HFFc6 (cell line): ENCODE results near the gene PALMD. TPM values are rescaled to one million over a fixed set of nuclear protein-coding genes. Genes with fewer than 3 reads are reported as not detected.

Experiments
- DNase-seq: peaks from one replicate; pipeline ENCODE4 v3.0.0-alpha.2; 2018
- H3K27ac Mint-ChIP-seq: 2 replicates; pipeline ENCODE4 v1.8.0; 2020; ENCODE audit warnings: mild to moderate bottlenecking, mixed read lengths
- H3K27me3 Mint-ChIP-seq: 2 replicates; pipeline ENCODE4 v1.8.0; 2021; ENCODE audit warnings: mild to moderate bottlenecking, moderate library complexity, mixed read lengths; ENCODE audit not compliant: insufficient read depth
- H3K36me3 Mint-ChIP-seq: 2 replicates; pipeline ENCODE4 v1.8.0; 2021; ENCODE audit warnings: low read depth, mixed read lengths
- H3K4me1 Mint-ChIP-seq: 2 replicates; pipeline ENCODE4 v1.8.0; 2020; ENCODE audit warnings: low read depth, mixed read lengths
- H3K4me3 Mint-ChIP-seq: 2 replicates; pipeline ENCODE4 v1.8.0; 2020; ENCODE audit warnings: mild to moderate bottlenecking, moderate library complexity, mixed read lengths
- H3K9me3 Mint-ChIP-seq: 2 replicates; pipeline ENCODE4 v1.8.0; 2020; ENCODE audit warnings: mild to moderate bottlenecking, mixed read lengths
- CTCF ChIP-seq: fragments of 200-600 bp; sonication (generic); IDR thresholded peaks from 2 replicates; pipeline ENCODE4 v1.5.0; 2021; ENCODE audit warnings: antibody characterized with exemption, mild to moderate bottlenecking
- total RNA-seq, 6 experiments: library from RNA; stranded (reverse); fragmentation: NEBNext Ultra II Directional; extraction: Animal tissue kit (Norgen Biotek cat#: 25700); gene quantifications; 2 replicates in 1 of 6; 3 replicates in 5 of 6; pipeline ENCODE4 v1.2.3, GENCODE V29; 2021

Gene PALMD
- total RNA-seq, 6 experiments from 2014 or later: not detected

GRCh38 chr1:99672530-99673213 lies 26.8 kb downstream of the PALMD start:
- Mint-ChIP-seq H3K36me3 (no peaks in the 10 kb centered on the region), H3K4me3 (no peak overlapping the region), H3K27me3 (peaks cover 5% of the 10 kb centered on the region), H3K27ac (no peak overlapping the region), H3K9me3 (no peaks in the 10 kb centered on the region), H3K4me1 (peaks cover 8% of the 10 kb centered on the region; the same call in 1 of the 2 replicates)
- TF ChIP-seq CTCF: no peak
- DNase-seq: no peak

GRCh38 chr1:99673315-99673714 lies 27.4 kb downstream of the PALMD start:
- Mint-ChIP-seq H3K27me3 (peaks cover 8% of the 10 kb centered on the region), H3K36me3 (no peaks in the 10 kb centered on the region), H3K4me1 (peaks cover 8% of the 10 kb centered on the region; the same call in 1 of the 2 replicates), H3K9me3 (no peaks in the 10 kb centered on the region), H3K27ac (no peak overlapping the region), H3K4me3 (no peak overlapping the region)
- no peak for DNase-seq
- no peak for TF ChIP-seq CTCF

DNA sequence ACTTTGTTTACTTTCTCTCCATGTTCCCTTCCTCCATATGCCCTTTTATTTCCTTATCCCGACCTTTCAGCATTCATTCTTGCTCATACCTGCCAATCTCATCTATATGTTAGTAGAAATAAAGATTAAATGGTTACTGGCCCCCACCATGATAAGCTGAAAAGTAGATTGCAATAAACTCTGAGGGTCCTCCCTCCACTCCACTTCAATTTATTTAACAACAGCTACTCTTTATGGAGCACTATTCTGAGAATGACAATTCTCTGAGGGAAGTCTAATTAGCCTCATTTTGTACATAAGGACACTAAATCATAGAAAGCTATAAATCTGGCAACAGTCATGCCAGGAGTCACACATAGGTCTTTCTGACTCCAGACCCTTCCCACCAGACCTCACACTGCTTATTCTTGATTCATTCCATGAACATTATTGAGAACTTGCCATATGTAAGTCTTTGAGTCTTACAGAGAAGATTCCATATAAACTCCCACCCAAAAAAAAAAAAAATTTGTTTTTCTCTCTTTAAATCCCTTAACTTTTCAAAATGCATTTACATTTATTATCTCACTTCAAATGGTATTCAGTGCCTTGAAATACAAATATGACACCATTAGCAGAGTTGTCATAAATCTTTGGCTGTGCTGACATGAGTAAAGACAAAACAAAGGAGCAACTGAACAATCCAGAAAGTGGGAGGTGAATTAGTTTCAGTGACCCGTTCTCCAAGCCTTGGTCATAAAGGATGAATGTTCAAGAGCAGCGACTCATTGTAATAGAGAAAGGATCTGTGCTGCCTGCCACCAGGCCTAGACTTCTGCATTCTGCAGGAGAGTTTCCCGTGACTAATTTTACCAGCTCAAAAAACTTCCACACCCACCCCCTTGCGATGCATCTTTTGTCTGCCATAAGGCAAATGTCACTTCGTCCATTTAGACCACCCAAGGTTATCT lies 28.5 kb downstream of the PALMD start:
- Mint-ChIP-seq H3K9me3 (no peaks in the 10 kb centered on the region), H3K27ac (no peak overlapping the region), H3K27me3 (peaks cover 6% of the 10 kb centered on the region), H3K4me3 (no peak overlapping the region), H3K4me1 (peaks cover 8% of the 10 kb centered on the region; the same call in 1 of the 2 replicates), H3K36me3 (no peaks in the 10 kb centered on the region)
- TF ChIP-seq CTCF: no peak
- DNase-seq: no peak

DNA sequence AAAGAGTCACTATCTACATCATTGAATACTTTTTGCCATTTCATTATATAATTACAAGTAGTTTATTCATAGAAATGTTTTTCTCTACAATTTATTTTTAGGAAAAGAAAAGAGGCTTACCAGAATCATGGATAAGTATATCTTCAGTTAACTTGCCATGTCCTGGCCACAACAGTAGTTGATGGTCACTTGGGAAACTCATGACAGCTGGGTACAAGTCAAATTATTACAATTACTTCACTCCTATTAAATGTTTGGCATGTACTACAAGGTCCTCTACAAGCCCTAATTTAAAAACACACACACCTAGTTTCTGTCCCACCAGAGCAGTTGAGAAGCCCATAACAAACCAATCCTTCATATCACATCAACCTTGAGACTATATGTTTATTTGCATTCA lies 29.4 kb downstream of the PALMD start:
- no peak overlapping the region for H3K4me3 Mint-ChIP-seq
- H3K27ac Mint-ChIP-seq: no peak overlapping the region
- no peak for DNase-seq
- peaks cover 8% of the 10 kb centered on the region; the same call in 1 of the 2 replicates for H3K4me1 Mint-ChIP-seq
- no peaks in the 10 kb centered on the region for H3K36me3 Mint-ChIP-seq
- no peaks in the 10 kb centered on the region for H3K9me3 Mint-ChIP-seq
- TF ChIP-seq CTCF: no peak
- peaks cover 6% of the 10 kb centered on the region for H3K27me3 Mint-ChIP-seq

- Mint-ChIP-seq H3K27ac (no peak overlapping the region), H3K4me3 (no peak overlapping the region), H3K36me3 (no peaks in the 10 kb centered on the region), H3K4me1 (peaks cover 8% of the 10 kb centered on the region; the same call in 1 of the 2 replicates), H3K9me3 (no peaks in the 10 kb centered on the region), H3K27me3 (peaks cover 6% of the 10 kb centered on the region)
- no peak for DNase-seq
- TF ChIP-seq CTCF: no peak
These were observed 30.1 kb downstream of the PALMD start for GRCh38 chr1:99675994-99676393.
